OCI-LY7 (cell line): ENCODE results near the gene CFP. TPM values are rescaled to one million over a fixed set of nuclear protein-coding genes. Genes with fewer than 3 reads are reported as not detected.

Experiments used
- BruUV-seq: library from RNA; stranded (reverse); fragments of 400-500 nt; replicated peaks from 2 replicates; lab custom pipeline; 2021; lab: Mats Ljungman, UMichigan
- CTCF ChIA-PET: fragments of 300-600 bp; sonication (Branson Sonifier 250); formaldehyde crosslinking; loops from one replicate; lab custom pipeline; 2022; ENCODE audit warnings: antibody characterized with exemption; ENCODE audit not compliant: unreplicated experiment; lab: Charles Lee
- POLR2A ChIA-PET: fragments of 300-600 bp; sonication (Branson Sonifier 250); formaldehyde crosslinking; loops from one replicate; lab custom pipeline; 2022; ENCODE audit warnings: antibody characterized with exemption; lab: Charles Lee
- DNase-seq: peaks from one replicate; pipeline ENCODE4 v3.0.0-alpha.2; 2015; ENCODE audit warnings: low spot score
- H2AFZ ChIP-seq: fragments of 200-600 bp; sonication (generic), shearing (Covaris generic); 2 replicates; pipeline ENCODE4 v1.6.1; 2014; ENCODE audit warnings: mild to moderate bottlenecking, antibody characterized with exemption, low read length, moderate library complexity
- H3K27ac ChIP-seq: fragments of 200-600 bp; sonication (generic); 2 replicates; pipeline ENCODE4 v1.5.1; 2014; ENCODE audit warnings: mixed run types, low read depth, mild to moderate bottlenecking, moderate library complexity, low read length, inconsistent platforms; ENCODE audit not compliant: poor library complexity, severe bottlenecking
- H3K36me3 ChIP-seq: fragments of 200-600 bp; sonication (generic); 2 replicates; pipeline ENCODE4 v1.6.1; 2014; ENCODE audit warnings: mild to moderate bottlenecking, antibody characterized with exemption, low read length, moderate library complexity, mixed read lengths; ENCODE audit not compliant: insufficient read depth
- H3K4me1 ChIP-seq: fragments of 200-600 bp; sonication (generic); 2 replicates; pipeline ENCODE4 v1.5.1; 2014; ENCODE audit warnings: mild to moderate bottlenecking, low read length; ENCODE audit not compliant: insufficient read depth, poor library complexity, severe bottlenecking
- H3K4me2 ChIP-seq: fragments of 200-600 bp; sonication (generic); 2 replicates; pipeline ENCODE4 v1.6.1; 2014; ENCODE audit warnings: mild to moderate bottlenecking, low read length
- H3K4me3 ChIP-seq: fragments of 200-600 bp; sonication (generic); 2 replicates; pipeline ENCODE4 v1.5.1; 2014; ENCODE audit warnings: mild to moderate bottlenecking, low read depth, low read length; ENCODE audit not compliant: poor library complexity, severe bottlenecking
- H3K79me2 ChIP-seq: fragments of 200-600 bp; sonication (generic); 2 replicates; pipeline ENCODE4 v1.6.1; 2016; ENCODE audit warnings: low read depth, mild to moderate bottlenecking, low read length, moderate library complexity, mixed read lengths; ENCODE audit not compliant: insufficient read depth
- H3K9me2 ChIP-seq: fragments of 200-600 bp; sonication (generic); 2 replicates; pipeline ENCODE4 v1.6.1; 2016; ENCODE audit warnings: mild to moderate bottlenecking, low read length, mixed read lengths; ENCODE audit not compliant: insufficient read depth
- H3K9me3 ChIP-seq: fragments of 200-600 bp; sonication (generic); 2 replicates; pipeline ENCODE4 v1.6.1; 2014; ENCODE audit warnings: mild to moderate bottlenecking, mixed run types, low read length, mixed read lengths
- H4K20me1 ChIP-seq: fragments of 200-600 bp; sonication (generic); 2 replicates; pipeline ENCODE4 v1.6.1; 2014; ENCODE audit warnings: mild to moderate bottlenecking, antibody characterized with exemption, low read length, moderate library complexity, mixed read lengths; ENCODE audit not compliant: insufficient read depth
- CTCF ChIP-seq: fragments of 200-600 bp; sonication (generic); conservative IDR thresholded peaks from 2 replicates; pipeline ENCODE4 v1.5.1; 2014; ENCODE audit warnings: mild to moderate bottlenecking, antibody characterized with exemption, low read length, moderate library complexity, mixed read lengths
- EZH2phosphoT487 ChIP-seq: fragments of 200-600 bp; sonication (generic); IDR thresholded peaks from 2 replicates; pipeline ENCODE4 v1.6.1; 2018; ENCODE audit warnings: low read depth, borderline replicate concordance, mild to moderate bottlenecking, mixed run types, antibody characterized with exemption, low read length, moderate library complexity, mixed read lengths
- intact Hi-C: fragments of 100-400 bp; cut with micrococcal nuclease; formaldehyde crosslinking; loops from one replicate; pipeline ENCODE4 v1.10.0; 2022; ENCODE audit not compliant: unreplicated experiment
- total RNA-seq, 2 experiments: library from RNA; depleted of rRNA in 1 of 2; stranded (reverse); fragments of >200 nt in 1 of 2; shearing (Covaris generic) in 1 of 2; gene quantifications; 2 replicates each; pipeline ENCODE4 v1.2.3, GENCODE V29; 2014 to 2022

The CFP gene
- total RNA-seq, 2 experiments from 2014 or later, result 4.2 to 4.7 TPM

GRCh38 chrX:47596256-47596655 lies 33.5 kb downstream of the CFP start:
- BruUV-seq, result no TSS peak
- H3K4me3 ChIP-seq, result no peak overlapping the region
- no peak for DNase-seq
- H3K27ac ChIP-seq, result no peak overlapping the region
- intact Hi-C loops, result no loop called here
- no peaks in the 10 kb centered on the region for H3K36me3 ChIP-seq
- H2AFZ ChIP-seq, result no peak overlapping the region
- H4K20me1 ChIP-seq, result no peaks in the 10 kb centered on the region
- TF ChIP-seq CTCF (no peak), EZH2phosphoT487 (no peak)
- H3K4me1 ChIP-seq, result no peaks in the 10 kb centered on the region
- H3K4me2 ChIP-seq, result no peak overlapping the region
- CTCF ChIA-PET, result no interaction called here
- H3K9me2 ChIP-seq, result no peaks in the 10 kb centered on the region
- H3K79me2 ChIP-seq, result no peaks in the 10 kb centered on the region
- POLR2A ChIA-PET, result no interaction called here
- no peaks in the 10 kb centered on the region for H3K9me3 ChIP-seq

- H3K9me3 ChIP-seq, result no peaks in the 10 kb centered on the region
- POLR2A ChIA-PET, result no interaction called here
- no peak overlapping the region for H3K27ac ChIP-seq
- H2AFZ ChIP-seq, result no peak overlapping the region
- CTCF ChIA-PET, result no interaction called here
- no peaks in the 10 kb centered on the region for H3K9me2 ChIP-seq
- H3K79me2 ChIP-seq, result no peaks in the 10 kb centered on the region
- no TSS peak for BruUV-seq
- DNase-seq, result no peak
- intact Hi-C loops, result no loop called here
- no peaks in the 10 kb centered on the region for H3K4me1 ChIP-seq
- H3K4me2 ChIP-seq, result no peak overlapping the region
- H3K36me3 ChIP-seq, result no peaks in the 10 kb centered on the region
- H4K20me1 ChIP-seq, result no peaks in the 10 kb centered on the region
- no peak overlapping the region for H3K4me3 ChIP-seq
- no peak for TF ChIP-seq EZH2phosphoT487
- no peak for TF ChIP-seq CTCF
Measured at GRCh38 chrX:47595716-47596251, 33.9 kb downstream of the CFP start.

- BruUV-seq, result no TSS peak
- H3K4me1 ChIP-seq, result no peaks in the 10 kb centered on the region
- no peaks in the 10 kb centered on the region for H3K9me2 ChIP-seq
- no peak overlapping the region for H2AFZ ChIP-seq
- ChIA-PET POLR2A (interaction anchor here (0.7 kb wide), 1 partner anchor 339 kb away, joined by 5 read pairs; no protein-coding TSS in a partner anchor), CTCF (no interaction called here)
- H3K27ac ChIP-seq, result no peak overlapping the region
- TF ChIP-seq EZH2phosphoT487, result no peak
- TF ChIP-seq CTCF, result no peak
- intact Hi-C loops, result no loop called here
- H3K9me3 ChIP-seq, result no peaks in the 10 kb centered on the region
- H3K79me2 ChIP-seq, result no peaks in the 10 kb centered on the region
- H3K4me2 ChIP-seq, result no peak overlapping the region
- no peak overlapping the region for H3K4me3 ChIP-seq
- no peak for DNase-seq
- no peaks in the 10 kb centered on the region for H4K20me1 ChIP-seq
- H3K36me3 ChIP-seq, result no peaks in the 10 kb centered on the region
Measured at GRCh38 chrX:47593522-47593921, 36.2 kb downstream of the CFP start.
